CD4-positive, alpha-beta T cell treated with Interleukin-4 for 4 hours (primary cell): Measurements from ENCODE around the gene GRPR.
"Not testable (repeated sequence)": the region's sequence is repeated elsewhere in the genome, so short reads cannot be mapped to it uniquely, and the experiment has no call there.

Source experiments
- DNase-seq: peaks from one replicate; pipeline ENCODE4 v3.0.0-alpha.2; 2020

Gene GRPR

DNA sequence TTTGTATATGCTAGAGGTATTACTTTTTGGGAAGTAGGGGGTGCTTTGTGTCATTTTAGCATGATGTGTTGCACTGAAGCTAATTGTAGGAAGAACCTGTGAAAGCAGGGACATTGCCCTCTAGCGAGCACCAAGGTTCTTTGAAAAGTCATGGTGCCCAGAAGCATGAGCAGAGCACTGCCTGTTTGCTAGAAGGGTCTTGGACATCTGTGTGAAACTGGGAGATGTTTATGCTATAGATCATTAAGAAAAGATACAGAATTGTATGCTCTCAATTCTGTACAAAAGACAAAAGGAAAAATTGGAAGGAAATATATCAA lies 14.7 kb downstream of the GRPR start:
- no peak for DNase-seq

DNA sequence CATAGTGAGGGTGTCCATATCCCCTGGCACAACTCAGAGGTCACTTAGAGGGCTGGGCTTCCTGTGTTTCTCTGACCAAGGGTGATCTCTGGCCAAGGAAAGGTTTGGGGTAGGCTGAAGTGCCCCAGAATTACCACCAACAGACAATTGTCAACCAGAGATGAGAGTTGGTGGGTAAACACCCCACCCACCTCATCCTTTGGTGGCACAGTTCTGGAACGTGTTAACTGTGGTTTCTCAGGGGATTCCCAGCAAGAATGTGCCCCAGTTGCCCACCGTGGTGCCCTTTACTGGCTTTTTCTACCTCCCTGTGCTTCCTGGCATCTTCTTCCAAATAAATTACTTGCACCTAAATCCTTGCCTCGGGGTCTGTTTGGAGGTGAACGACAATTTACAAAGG lies 17.1 kb downstream of the GRPR start:
- DNase-seq: no peak

DNA sequence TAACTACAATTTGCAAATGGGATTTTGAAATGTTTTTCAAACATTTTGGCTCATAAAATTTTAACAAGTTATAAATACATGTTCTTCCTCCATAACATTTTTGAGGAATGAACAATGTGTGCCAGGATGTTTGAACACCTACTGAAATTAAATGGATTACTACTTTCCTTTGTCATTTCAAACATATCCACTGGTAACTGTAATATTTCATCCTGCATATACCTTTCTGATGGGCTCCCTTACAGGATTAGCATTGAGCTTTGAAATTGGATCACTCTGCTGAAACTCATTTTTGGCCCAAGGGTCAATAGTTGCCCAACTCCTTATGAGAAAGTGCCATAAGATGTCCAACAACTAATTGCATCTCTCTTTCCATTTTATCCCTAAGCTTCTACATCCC lies 17.6 kb downstream of the GRPR start:
- no peak for DNase-seq

DNA sequence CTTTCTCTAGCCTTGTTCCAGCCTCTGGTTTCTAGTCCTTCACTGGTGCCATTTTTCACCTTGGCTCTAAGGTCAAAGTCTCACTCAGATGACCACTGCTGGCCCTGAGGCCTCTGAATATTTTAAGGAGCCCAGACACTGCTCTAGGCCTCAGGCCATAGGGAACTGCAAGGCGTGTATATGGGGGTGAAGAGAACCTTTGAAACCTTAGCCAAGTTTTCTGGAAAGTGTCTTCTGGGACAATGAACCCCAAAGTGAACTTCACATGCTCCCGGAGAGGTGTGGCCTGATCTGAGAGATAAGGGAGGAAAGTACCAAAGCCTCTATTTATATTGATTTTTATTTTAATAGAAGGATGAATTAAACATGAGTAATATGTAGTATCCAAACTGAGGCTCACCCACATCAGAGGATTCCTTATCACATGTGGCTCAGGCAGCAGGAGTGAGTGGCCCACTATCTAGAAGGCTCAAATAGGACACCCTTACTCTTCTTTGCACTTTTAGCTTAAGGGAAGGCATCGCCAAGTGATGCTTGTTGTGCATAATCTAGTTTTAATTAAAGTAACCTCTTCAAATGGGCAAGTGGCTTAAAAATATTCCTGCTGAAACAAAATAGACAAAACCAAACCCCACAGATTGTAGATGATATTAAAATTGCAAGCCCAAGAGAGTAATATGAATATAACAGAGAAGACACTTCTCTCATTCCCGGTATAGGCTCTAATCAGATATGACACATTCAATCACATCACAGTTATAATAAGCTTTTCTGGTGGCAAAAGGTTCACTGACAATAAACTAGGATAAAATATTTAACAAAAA lies 18.3 kb downstream of the GRPR start:
- DNase-seq: no peak

DNA sequence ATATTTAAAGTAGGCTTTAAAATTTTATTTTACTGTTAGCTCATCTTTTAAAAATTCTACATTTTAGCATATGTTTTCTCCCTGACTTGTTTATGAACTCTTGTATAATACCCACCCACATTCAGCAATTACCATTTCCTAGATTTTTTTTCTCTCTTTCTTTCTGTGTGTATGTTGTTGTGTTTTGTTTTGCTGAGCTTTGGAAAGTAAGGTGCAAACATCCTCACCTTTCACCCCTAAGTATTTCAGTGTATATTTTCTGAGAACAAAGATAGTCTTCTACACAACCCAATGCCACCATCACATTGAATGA lies 18.8 kb downstream of the GRPR start:
- no peak for DNase-seq

DNA sequence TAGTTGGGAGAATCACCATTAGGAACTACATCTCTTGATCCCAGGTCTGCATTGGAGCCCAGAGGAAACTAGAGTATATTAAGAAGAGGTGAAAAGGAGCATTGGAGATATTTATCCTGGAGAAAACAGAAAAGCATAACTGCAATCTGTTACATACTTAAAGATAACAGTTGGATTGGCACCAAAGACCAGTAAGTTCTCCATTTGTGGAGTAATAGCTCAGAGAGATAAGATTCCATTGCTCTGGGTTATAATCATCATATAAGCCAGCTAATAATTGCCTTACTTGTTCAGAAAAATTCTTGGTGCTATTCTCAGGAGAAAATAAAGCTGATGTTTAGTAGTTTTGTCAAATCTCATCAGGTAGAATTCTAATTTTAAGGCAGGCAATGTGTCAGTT lies 20.6 kb downstream of the GRPR start:
- DNase-seq: no peak

DNA sequence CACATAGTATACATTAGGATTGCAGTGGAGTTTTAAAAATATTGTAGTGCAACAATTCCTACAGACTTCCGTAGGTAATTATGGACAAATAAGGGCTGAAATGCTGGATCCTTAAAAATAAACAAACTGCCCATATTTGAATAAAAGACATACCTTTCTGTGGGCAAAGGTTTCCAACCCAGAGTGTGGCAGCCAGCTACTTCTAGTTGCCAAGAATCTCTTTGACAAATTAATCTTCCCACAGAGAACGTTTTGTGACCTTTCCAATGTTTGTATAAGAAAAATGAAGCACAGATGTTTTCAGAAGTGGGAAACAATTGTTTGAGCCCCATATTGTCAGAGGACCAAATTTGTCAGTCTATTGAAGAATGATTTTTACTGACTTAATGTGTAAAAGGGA lies 21.1 kb downstream of the GRPR start:
- no peak for DNase-seq

DNA sequence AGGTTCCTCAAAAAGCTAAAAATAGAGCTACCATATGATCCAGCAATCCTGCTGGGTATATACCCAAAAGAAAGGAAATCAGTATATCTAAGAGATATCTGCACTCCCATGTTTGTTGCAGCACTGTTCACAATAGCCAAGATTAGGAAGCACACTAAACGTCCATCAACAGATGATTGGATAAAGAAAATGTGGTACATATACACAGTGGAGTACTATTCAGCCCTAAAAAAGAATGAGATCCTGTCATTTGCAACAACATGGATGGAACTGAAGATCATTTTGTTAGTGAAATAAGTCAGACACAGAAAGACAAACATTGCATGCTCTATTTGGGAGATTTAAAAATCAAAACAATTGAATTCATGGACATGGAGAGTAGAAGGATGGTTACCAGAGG lies 21.7 kb downstream of the GRPR start:
- not testable (repeated sequence) for DNase-seq

DNA sequence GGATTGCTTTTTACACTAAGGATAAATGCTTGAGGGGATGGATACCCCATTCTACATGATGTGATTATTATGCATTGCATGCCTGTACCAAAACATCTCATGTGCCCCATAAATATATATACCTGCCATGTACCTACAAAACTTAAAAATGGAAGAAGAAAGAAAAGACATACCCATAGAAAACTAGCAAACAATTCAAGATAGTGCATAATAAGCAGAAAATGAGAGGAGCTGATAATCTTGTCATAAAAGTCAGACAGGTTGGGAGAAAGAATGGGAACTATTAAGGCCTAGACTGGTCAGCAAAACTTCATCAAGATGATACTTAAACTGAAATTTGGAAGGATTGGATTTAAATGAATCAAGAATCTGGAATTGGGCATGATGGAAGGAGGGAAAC lies 22.3 kb downstream of the GRPR start:
- no peak for DNase-seq

DNA sequence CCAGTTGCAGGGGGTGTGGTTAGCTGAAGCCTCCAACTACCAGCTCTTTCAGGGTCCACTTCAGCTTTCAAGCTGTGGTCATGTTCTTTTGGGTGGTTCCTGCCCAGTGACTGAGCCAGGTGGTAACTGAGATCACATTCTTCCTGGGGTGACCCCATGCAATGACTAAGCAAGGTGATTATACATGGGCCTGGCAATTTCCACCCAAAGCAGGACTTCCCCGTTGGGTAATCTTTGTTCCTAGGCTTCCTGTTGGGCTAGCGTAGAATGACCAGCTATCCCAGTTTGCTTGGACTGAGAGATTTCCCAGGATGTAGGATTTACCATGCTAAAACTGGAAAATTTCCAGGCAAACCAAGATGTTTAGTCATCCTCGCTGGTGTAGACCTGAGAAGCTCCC lies 25.5 kb downstream of the GRPR start:
- no peak for DNase-seq

DNA sequence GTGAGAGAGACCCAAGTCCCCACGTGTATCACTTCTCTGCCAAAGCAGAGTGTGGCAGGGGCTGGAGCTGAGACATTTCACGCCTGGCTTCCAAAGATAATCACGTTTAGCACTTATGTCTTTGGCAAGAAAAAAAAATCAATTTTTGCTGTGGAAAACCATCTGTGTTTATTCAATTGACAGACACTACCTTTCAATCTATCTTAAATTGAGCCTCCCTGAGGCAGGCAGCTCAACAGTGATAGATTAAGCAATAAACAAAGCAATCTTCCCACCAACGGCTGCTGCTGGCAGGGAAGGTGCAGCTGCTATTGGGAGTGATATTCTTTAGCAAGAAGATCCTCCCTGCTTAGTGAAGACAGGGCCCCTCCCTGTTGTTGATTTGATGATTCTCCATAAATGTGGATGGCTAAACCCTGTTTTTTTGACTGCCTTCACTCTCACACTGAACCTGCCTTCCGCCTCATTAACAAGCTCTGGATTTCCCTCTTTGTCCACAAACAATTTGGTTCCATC lies 32.3 kb downstream of the GRPR start:
- no peak for DNase-seq

DNA sequence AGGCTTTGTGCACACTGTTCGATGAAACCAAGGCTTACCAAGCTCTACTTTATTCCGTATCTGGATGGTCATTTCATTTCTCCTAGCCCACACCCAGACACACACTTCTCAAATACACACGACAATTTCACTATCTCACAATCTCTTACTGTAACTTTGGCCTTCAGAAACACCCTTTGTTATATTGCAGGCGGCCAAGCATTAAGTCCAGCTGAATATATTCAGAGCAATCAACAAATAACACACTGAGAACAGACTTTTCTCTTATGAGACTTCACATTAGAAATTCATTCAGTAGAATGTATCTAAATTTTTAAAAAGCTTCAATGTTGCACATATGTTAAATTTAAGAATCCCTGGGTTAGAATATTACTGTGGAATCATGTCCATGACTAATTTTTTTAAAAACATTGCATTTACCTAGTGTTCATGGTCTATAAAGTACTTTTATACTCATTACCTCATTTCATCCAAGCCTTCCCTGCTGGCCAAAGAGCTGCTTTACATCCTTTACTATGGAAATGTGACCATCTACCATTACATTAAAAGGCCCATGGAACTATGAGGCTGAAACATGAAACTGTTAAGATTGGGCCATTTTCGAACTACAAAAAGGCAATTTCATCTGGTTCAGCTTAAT lies 33.4 kb downstream of the GRPR start:
- DNase-seq: no peak

DNA sequence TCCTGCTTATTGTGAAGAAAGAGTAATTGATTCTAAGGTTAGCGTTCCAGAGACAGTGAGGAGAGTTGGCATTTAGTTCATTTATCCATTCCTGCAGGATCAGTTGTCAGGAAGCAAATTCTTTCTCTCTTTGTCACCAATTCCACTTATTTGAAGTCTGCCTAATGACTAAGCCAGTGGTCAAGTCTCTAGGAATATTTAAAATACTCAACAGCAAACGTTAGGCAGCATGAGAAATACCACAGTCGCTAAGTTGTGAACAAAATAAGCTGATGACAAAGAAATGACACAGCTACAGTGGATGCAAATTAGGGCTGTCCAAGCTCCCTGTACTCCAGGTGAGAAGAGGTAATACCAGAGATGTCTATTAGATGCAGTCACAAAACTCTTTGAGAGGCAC lies 37.4 kb downstream of the GRPR start:
- no peak for DNase-seq

DNA sequence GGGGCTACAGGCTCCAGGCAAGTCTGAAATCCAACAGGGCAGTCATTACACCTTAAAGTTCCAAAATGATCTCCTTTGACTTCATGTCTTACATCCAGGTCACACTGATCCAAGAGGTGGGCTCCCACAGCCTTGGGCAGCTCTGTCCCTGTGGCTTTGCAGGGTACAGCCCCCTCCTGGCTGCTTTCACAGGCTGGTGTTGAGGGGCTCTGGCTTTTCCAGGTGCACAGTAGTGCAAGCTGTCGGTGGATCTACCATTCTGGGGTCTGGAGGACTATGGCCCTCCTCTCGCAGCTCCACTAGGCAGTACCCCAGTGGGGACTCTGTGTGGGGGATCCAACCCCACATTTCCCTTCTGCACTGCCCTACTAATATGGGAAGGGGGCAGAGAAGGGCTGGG lies 37.8 kb downstream of the GRPR start:
- DNase-seq: not testable (repeated sequence)

DNA sequence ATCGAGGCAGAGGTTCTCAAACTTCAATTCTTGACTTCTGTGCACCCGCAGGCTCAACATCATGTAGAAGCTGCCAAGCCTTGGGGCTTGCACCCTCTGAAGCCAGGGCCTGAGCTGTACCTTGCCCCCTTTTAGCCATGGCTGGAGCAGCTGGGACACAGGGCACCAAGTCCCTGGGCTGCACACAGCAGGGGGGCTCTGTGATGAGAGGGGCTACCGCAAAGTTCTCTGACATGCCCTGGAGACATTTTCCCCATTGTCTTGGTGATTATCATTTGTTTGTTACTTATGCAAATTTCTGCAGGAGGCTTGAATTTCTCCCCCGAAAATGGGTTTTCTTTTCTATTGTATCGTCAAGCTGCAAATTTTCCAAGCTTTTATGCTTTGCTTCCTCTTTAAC lies 39.0 kb downstream of the GRPR start:
- DNase-seq: no peak

DNA sequence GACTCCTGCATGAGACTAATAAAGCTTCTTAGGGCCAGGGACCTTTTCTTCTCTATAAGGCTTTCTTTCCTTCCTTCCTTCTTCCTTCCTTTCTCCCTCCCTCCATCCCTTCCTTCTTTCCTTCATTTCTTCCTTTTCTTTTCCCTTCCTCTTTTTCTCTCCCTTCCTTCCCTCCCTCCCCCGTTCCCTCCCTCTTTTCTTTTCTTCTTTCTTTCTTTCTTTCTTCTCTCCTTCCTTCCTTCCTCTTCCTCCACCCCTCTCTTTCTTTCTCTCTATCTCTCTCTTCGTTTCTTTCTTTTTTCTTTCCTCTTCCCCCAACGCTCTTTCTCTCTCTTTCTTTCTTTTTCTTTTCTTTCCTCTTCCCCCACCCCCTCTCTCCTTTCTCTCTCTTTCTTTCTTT lies 41.4 kb downstream of the GRPR start:
- DNase-seq: no peak

DNA sequence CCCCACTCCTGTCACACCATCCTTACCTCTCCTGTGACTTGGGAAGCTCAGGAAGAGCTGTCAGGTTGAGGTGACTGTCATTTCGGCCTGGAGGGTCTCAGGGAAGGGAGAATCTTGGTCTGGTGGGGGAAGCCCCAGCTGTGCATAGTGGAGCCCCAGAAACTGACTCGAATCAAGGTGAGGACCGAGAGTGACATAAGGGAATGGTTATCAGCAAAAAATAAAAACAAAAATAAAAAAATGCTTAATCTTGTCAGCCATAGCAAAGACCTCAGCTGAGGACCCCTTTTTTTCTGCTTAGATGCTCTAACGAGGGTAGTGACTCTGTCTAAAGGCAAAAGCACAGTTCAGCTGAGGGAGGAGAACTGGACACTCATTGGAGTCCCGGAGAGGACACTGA lies 43.8 kb downstream of the GRPR start, which contains the start of gene MAGEB17:
Gene MAGEB17 (plus strand): TSS at position 301 of the 400 bp plus-strand sequence. CDS start 2,902 bp downstream, outside the sequence.
- no peak for DNase-seq

DNA sequence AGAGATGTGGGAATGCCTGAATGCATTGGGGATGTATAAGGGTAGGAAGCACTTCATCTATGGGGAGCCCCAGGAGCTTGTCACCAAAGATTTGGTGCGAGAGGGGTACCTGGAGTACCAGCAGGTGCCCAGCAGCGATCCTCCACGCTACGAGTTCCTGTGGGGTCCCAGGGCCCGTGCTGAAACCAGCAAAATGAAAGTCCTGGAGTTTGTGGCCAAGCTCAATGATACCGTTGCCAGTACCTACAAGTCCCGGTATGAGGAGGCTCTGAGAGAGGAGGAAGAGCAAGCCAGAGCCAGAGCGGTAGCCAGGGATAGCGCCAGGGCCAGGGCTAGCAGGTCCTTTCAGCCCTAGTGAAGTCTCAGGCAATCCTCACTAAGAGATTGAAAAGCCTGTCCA lies 47.7 kb downstream of the GRPR start:
- DNase-seq: no peak

DNA sequence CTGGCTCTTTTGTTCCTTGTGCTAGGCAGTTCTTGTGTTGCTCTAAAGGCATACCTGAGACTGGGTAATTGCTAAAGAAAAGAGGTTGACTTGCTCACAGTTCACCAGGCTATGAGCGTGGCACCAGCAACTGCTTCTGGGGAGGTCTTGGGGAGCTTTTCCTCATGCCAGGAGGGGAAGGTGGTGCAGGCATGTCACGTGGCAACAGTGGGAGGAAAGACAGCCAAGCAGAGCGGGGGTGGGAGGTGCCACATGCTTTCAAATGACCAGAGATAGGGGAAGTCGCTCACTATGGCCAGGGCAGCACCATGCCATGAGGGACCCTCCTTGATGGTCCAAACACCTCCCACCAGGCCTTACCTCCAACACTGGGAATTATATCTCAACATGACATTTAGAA lies 48.6 kb downstream of the GRPR start:
- DNase-seq: no peak

DNA sequence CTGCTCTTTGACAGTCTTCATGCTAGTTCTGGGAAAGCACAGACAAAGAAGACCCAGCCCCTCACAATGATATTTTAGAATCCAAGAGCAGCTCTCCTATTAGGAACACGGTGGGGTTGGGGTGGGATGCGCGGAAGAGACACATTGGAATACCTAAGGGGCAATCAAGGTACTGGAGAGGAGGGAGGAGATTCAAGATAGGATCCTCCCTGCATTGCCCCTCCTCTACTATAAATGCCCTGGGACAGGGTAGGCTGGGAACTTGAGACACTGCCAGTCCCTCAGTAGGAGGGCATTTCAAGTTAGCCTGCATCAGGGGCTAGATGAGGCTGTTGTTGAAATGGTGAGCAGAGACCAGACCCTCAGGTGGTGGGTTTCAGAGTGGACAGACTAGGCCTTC lies 49.0 kb downstream of the GRPR start:
- no peak for DNase-seq

DNA sequence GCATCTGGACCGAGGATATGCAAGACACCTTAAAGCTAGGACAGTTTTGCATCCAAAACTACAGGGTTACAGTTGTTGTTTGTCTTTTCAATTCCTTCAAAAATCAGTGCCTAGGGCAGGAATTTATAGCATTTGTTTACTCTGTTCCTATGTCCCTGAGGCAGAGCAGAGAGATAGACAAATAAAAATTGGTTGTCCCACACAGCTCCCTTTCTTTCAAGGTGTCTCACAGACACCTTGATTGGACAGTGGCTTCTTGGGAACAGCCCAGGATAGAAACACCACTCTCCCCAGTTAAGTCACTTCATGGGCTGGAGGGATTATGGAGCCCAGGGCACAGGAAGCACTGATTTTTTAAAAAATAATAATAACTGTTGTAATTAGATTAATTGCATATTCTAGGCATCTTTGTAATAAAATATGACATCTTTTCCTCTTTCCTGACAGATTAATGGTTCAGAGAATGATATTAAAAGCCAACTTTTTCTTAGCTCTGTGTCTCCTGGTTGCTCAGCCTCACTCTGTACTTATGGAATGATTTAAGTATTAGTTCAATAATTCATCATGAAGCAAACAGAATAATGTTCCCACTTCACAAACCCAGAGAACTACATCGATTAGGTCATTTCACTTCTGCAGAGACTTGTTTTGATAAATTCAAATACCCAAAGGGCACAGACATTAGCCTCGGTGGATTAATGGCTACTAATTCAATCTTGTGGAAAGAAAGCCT lies 52.1 kb downstream of the GRPR start:
- DNase-seq: no peak

DNA sequence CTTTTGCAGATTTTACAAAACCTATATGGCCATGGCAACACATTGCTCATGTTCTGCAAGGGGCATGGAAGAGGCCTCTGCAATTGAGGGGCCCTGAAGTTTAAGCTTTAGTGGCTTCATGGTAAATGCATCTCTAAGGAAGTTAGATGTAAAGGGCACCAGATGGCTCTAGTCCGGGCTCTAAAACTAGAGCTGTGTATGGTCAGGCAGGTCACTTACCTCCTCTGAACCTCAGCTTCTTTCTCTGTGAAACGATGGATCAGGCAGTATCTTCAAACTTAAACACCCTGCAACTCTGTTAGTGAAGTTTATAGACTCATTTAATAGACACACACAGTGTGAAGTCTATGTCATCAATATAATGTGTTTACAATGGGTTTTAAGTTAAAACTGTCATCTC lies 53.9 kb downstream of the GRPR start:
- DNase-seq: no peak

DNA sequence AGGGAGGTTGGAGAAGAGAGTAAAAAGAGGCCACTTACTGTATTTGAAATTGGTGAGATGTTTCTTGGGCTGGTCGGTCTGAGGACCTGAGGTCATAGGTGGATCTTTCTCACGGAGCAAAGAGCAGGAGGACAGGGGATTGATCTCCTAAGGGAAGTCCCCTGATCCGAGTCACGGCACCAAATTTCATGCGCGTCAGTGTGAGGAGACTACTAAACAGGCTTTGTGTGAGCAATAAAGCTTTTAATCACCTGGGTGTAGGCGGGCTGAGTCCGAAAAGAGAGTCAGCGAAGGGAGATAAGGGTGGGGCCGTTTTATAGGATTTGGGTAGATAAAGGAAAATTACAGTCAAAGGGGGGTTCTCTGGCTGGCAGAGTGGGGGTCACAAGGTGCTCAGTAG lies 60.5 kb downstream of the GRPR start:
- not testable (repeated sequence) for DNase-seq

DNA sequence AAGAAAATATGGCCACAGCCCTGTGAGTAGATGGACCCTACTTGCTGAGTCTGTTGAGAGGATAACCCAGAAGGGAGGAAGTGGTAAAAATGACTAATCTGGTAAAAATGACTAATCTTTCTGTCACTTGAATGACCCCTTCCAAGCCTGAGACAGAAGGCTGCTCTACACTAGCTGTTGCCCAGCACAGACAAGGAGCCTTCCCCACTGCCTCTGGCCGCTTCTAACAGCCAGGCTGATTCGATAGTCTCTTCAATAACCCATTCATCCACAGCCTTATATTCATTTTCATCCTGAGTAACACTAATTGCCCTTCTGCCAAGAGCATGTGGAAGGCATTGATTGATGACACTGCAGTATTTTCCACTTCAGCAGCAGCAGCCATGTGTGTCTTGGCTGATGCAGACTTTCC lies 62.4 kb downstream of the GRPR start:
- DNase-seq: no peak
